ENCODE results near the gene IER3. TPM values are rescaled to one million over a fixed set of nuclear protein-coding genes. Genes with fewer than 3 reads are reported as not detected.
A peak's percentile ranks its signal among the peaks of the same experiment; 100 is the strongest.

IER3 gene, protein sequence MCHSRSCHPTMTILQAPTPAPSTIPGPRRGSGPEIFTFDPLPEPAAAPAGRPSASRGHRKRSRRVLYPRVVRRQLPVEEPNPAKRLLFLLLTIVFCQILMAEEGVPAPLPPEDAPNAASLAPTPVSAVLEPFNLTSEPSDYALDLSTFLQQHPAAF
- total RNA-seq (2013) = 148 TPM
- 100 to 1,000 TPM in 1 of 3 donors, 10 to 100 TPM in 2; 30.6 to 188 (median 53.2) TPM for polyA plus RNA-seq
- polyA minus RNA-seq = 82.6 and 137 TPM in 2 replicates
- 268 to 2,959 (median 806) reads per million in 11 experiments for total RNA-seq

DNA sequence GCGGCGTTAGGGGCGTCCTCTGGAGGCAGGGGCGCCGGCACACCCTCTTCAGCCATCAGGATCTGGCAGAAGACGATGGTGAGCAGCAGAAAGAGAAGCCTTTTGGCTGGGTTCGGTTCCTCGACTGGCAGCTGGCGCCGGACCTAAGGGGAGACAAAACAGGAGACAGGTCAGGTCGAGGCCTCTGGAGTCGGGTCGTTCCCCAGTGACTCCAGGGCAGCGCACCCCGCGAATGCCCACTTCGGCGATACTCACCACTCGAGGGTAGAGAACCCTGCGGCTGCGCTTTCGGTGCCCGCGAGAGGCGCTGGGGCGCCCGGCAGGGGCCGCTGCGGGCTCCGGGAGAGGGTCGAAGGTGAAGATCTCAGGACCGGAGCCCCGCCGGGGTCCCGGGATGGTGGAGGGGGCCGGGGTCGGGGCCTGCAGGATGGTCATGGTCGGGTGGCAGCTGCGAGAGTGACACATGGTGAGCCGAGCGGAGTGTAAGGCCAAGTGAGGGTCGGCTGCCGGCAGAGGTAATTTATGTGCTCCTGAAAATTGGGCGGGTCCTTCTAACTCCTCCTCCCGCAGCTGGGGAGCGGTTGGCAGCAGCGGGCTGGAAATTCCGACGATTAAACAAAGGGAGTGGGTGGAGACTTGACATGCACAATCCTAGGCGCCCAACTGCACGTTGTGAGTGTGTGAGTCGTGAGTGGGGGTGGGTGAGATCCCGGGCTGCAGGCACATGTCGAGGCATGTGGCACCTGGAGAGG lies at the start of gene IER3:
IER3 (minus strand) TSS at position 494 of the 752 bp plus-strand sequence; CDS start at position 465, 29 bp downstream.
- peaks cover 36% of the 10 kb centered on the region for H3K4me1 Mint-ChIP-seq
- peaks cover 25 to 28% of the 10 kb centered on the region in 2 donors for H3K36me3 Mint-ChIP-seq
- Histone ChIP-seq H3K4me2 (replicated peaks; ENCODE audit: extremely low read depth, low read length, poor library complexity, severe bottlenecking) (peak within 1 kb of the TSS; percentile 96), H3K9ac (ENCODE audit: insufficient read depth, low read length, poor library complexity, severe bottlenecking) (peak within 1 kb of the TSS; percentile 84), H4K20me1 (ENCODE audit: insufficient read depth, low read length) (peaks cover 38% of the 10 kb centered on the region), H3K27me3 (ENCODE audit: control insufficient read depth in 2 of 2, insufficient read depth in 2 of 2, low read length in 2 of 2) (peaks cover 0 to 4% of the 10 kb centered on the region in 2 donors), H2AFZ (ENCODE audit: insufficient read depth, low read depth, low read length, poor library complexity, severe bottlenecking) (peak within 1 kb of the TSS; percentile 64), H3K4me3 (replicated peaks in 1 of 3; ENCODE audit: low read depth in 2 of 3, low read length in 3 of 3) (peak within 1 kb of the TSS; percentile 82 to 97 (median 90)), H3K4me1 (ENCODE audit: control insufficient read depth in 1 of 2, insufficient read depth in 2 of 2, low read length in 2 of 2) (peaks cover 18 to 33% of the 10 kb centered on the region in 2 donors), H3K79me2 (ENCODE audit: insufficient read depth, low read length) (peaks cover 43% of the 10 kb centered on the region), H3K36me3 (replicated peaks in 1 of 2; ENCODE audit: control insufficient read depth in 1 of 2, insufficient read depth in 2 of 2, low read length in 2 of 2) (peaks cover 12 to 19% of the 10 kb centered on the region in 2 donors), H3K9me3 (replicated peaks in 1 of 2; ENCODE audit: control insufficient read depth in 1 of 2, insufficient read depth in 1 of 2, low read length in 2 of 2) (no peaks in the 10 kb centered on the region), H3K27ac (ENCODE audit: low read depth in 1 of 2, low read length in 2 of 2) (peak within 1 kb of the TSS; percentile 64 to 87)
- intact Hi-C loops (cut with micrococcal nuclease) = loop anchor here (5.0 to 10.0 kb wide), 5 partner anchors 33 to 341 kb away; partner anchors contain the start of genes MRPS18B (in 1 of the 2) and PPP1R10 (in 1 of the 2)
- peaks cover 7 to 12% (median 10%) of the 10 kb centered on the region in 3 donors for H3K27me3 Mint-ChIP-seq (ENCODE audit: low read depth in 3 of 3)
- peak within 1 kb of the TSS; percentile 94 to 99 (median 97) for H3K27ac Mint-ChIP-seq
- DNase-seq = peak; percentile 82 to 99 (median 92)
- H3K9me3 Mint-ChIP-seq = peaks cover 0 to 3% (median 0%) of the 10 kb centered on the region in 7 donors
- WGBS (ENCODE audit: insufficient coverage) = under 1% methylated on average over 53 of the region's 54 CpGs
- H3K4me3 Mint-ChIP-seq = peak within 1 kb of the TSS; percentile 99
- TF ChIP-seq, protein P1, sequence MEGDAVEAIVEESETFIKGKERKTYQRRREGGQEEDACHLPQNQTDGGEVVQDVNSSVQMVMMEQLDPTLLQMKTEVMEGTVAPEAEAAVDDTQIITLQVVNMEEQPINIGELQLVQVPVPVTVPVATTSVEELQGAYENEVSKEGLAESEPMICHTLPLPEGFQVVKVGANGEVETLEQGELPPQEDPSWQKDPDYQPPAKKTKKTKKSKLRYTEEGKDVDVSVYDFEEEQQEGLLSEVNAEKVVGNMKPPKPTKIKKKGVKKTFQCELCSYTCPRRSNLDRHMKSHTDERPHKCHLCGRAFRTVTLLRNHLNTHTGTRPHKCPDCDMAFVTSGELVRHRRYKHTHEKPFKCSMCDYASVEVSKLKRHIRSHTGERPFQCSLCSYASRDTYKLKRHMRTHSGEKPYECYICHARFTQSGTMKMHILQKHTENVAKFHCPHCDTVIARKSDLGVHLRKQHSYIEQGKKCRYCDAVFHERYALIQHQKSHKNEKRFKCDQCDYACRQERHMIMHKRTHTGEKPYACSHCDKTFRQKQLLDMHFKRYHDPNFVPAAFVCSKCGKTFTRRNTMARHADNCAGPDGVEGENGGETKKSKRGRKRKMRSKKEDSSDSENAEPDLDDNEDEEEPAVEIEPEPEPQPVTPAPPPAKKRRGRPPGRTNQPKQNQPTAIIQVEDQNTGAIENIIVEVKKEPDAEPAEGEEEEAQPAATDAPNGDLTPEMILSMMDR (IDR thresholded peaks at IDR 0.05) = peak; percentile 64

DNA sequence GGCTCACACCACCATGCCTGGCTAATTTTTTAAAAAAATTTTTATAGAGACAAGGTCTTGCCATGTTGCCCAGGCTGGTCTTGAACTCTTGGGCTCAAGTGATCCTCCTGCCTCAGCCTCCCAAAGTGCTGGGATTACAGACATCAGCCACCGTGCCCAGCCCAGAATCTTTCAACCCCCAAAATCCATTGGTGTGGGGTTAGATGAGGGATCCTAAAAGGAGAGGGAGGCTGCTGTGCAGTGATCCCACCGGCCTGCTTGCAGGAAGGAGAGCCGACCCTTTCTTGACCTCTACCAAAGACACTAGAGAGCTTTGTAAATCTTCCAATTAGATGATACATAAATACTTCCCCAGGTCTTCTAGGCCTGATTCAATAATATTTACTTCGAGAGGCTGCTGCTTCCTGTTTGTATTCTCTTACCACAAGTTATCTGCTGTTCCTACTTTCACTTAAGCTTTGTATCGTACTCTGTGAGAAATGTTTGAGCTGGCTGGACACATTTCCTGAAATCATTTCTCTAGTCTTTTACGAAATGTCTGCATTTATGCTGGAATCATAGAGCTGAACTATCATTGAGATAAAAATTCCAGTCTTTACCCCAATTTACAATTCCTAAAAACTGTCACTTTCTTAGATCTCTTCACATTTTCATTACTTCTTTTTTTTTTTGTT lies 49.3 kb upstream of the IER3 start:
- Mint-ChIP-seq H3K27ac (peak overlapping the region; percentile 94 to 97 (median 96)), H3K36me3 (no peaks in the 10 kb centered on the region), H3K4me3 (peak overlapping the region; percentile 56 to 81), H3K4me1 (peaks cover 66% of the 10 kb centered on the region), H3K9me3 (peaks cover 0 to 3% (median 0%) of the 10 kb centered on the region in 7 donors), H3K27me3 (ENCODE audit: low read depth in 3 of 3) (peaks cover 0 to 6% (median 0%) of the 10 kb centered on the region in 3 donors)
- peaks cover 57 to 69% of the 10 kb centered on the region in 2 donors for H3K4me1 ChIP-seq (ENCODE audit: control insufficient read depth in 1 of 2, insufficient read depth in 2 of 2, low read length in 2 of 2)
- H3K9me3 ChIP-seq (replicated peaks in 1 of 2; ENCODE audit: control insufficient read depth in 1 of 2, insufficient read depth in 1 of 2, low read length in 2 of 2) = no peaks in the 10 kb centered on the region
- intact Hi-C loops (cut with micrococcal nuclease) = no loop called here
- peak overlapping the region in 1 of 3 experiments; percentile 48 for H3K4me3 ChIP-seq (replicated peaks in 1 of 3; ENCODE audit: low read depth in 2 of 3, low read length in 3 of 3)
- no peaks in the 10 kb centered on the region for H3K79me2 ChIP-seq (ENCODE audit: insufficient read depth, low read length)
- no peaks in the 10 kb centered on the region for H4K20me1 ChIP-seq (ENCODE audit: insufficient read depth, low read length)
- peak overlapping the region; percentile 39 for H3K9ac ChIP-seq (ENCODE audit: insufficient read depth, low read length, poor library complexity, severe bottlenecking)
- DNase-seq = peak; percentile 64 to 91 (median 73)
- TF ChIP-seq, protein P1 (IDR thresholded peaks at IDR 0.05) = no peak
- peak overlapping the region; percentile 84 to 89 for H3K27ac ChIP-seq (ENCODE audit: low read depth in 1 of 2, low read length in 2 of 2)
- H3K27me3 ChIP-seq (ENCODE audit: control insufficient read depth in 2 of 2, insufficient read depth in 2 of 2, low read length in 2 of 2) = no peaks in the 10 kb centered on the region
- peak overlapping the region; percentile 60 for H3K4me2 ChIP-seq (replicated peaks; ENCODE audit: extremely low read depth, low read length, poor library complexity, severe bottlenecking)
- WGBS (ENCODE audit: insufficient coverage) = 0% methylated on average over 2 of the region's 6 CpGs
- no peak overlapping the region for H2AFZ ChIP-seq (ENCODE audit: insufficient read depth, low read depth, low read length, poor library complexity, severe bottlenecking)
- H3K36me3 ChIP-seq (replicated peaks in 1 of 2; ENCODE audit: control insufficient read depth in 1 of 2, insufficient read depth in 2 of 2, low read length in 2 of 2) = no peaks in the 10 kb centered on the region
